IMR-90 (cell line): Measurements from ENCODE around the gene FCER1A. TPM values are rescaled to one million over a fixed set of nuclear protein-coding genes. Genes with fewer than 3 reads are reported as not detected.

Experiments used
- ATAC-seq: fragments of 200-7000 bp; cut with Tn5 transposase; 2 replicates; pipeline ENCODE4 v1.9.1; 2020; ENCODE audit warnings: low read depth, mild to moderate bottlenecking, moderate library complexity
- BruUV-seq: library from RNA; stranded (reverse); fragments of 400-500 nt; replicated peaks from 2 replicates; lab custom pipeline; 2021; lab: Mats Ljungman, UMichigan
- CTCF ChIA-PET: fragments of 300-600 bp; formaldehyde crosslinking; extraction: SDS; loops from one replicate; lab custom pipeline; 2021; ENCODE audit warnings: antibody characterized with exemption; lab: Yijun Ruan, JAX
- POLR2A ChIA-PET: fragments of 300-600 bp; sonication (Branson Sonifier 250); formaldehyde crosslinking; loops from one replicate; lab custom pipeline; 2022; ENCODE audit warnings: antibody characterized with exemption; ENCODE audit not compliant: unreplicated experiment; lab: Charles Lee
- DNase-seq: peaks from one replicate; pipeline ENCODE4 v3.0.0; 2013
- H2AFZ ChIP-seq: replicated peaks from 2 replicates; pipeline ENCODE3; 2013; ENCODE audit warnings: low read length, mild to moderate bottlenecking; ENCODE audit not compliant: poor library complexity
- H2AK5ac ChIP-seq: 2 replicates; pipeline ENCODE4 v1.6.1; 2013; ENCODE audit warnings: low read depth, low read length, inconsistent platforms
- H2AK9ac ChIP-seq: replicated peaks from 2 replicates; pipeline ENCODE3; 2013; ENCODE audit warnings: mild to moderate bottlenecking, low read depth, low read length, moderate library complexity; ENCODE audit not compliant: poor library complexity
- H2BK120ac ChIP-seq: 2 replicates; pipeline ENCODE4 v1.6.1; 2013; ENCODE audit warnings: low read depth, low read length, inconsistent platforms
- H2BK15ac ChIP-seq: 3 replicates; pipeline ENCODE4 v1.6.1; 2013; ENCODE audit warnings: low read depth, low read length, inconsistent platforms
- H2BK20ac ChIP-seq: 2 replicates; pipeline ENCODE4 v1.6.1; 2013; ENCODE audit warnings: low read depth, mild to moderate bottlenecking, inconsistent platforms, low read length, moderate library complexity
- H2BK5ac ChIP-seq: 2 replicates; pipeline ENCODE4 v1.6.1; 2013; ENCODE audit warnings: mild to moderate bottlenecking, low read depth, low read length, inconsistent platforms; ENCODE audit not compliant: poor library complexity, severe bottlenecking
- H3K14ac ChIP-seq: replicated peaks from 2 replicates; pipeline ENCODE4 v1.6.1; 2013; ENCODE audit warnings: low read depth, low read length, inconsistent platforms
- H3K18ac ChIP-seq: 2 replicates; pipeline ENCODE4 v1.6.1; 2013; ENCODE audit warnings: low read depth, low read length, control low read depth
- H3K23ac ChIP-seq: 2 replicates; pipeline ENCODE4 v1.6.1; 2013; ENCODE audit warnings: low read depth, low read length, inconsistent platforms
- H3K27ac ChIP-seq: 2 replicates; pipeline ENCODE4 v1.5.1; 2013; ENCODE audit warnings: mild to moderate bottlenecking, control low read depth, low read length; ENCODE audit not compliant: insufficient read depth
- H3K27me3 ChIP-seq: 2 replicates; pipeline ENCODE4 v1.6.1; 2013; ENCODE audit warnings: low read length; ENCODE audit not compliant: control insufficient read depth, insufficient read depth
- H3K36me3 ChIP-seq: 2 replicates; pipeline ENCODE4 v1.6.1; 2013; ENCODE audit warnings: low read length, mixed read lengths; ENCODE audit not compliant: control insufficient read depth, insufficient read depth
- H3K4ac ChIP-seq: 2 replicates; pipeline ENCODE4 v1.6.1; 2013; ENCODE audit warnings: low read depth, low read length, inconsistent platforms
- H3K4me1 ChIP-seq: 2 replicates; pipeline ENCODE4 v1.6.1; 2013; ENCODE audit warnings: low read length, mixed read lengths; ENCODE audit not compliant: control insufficient read depth, insufficient read depth
- H3K4me2 ChIP-seq: 2 replicates; pipeline ENCODE4 v1.6.1; 2013; ENCODE audit warnings: low read depth, mild to moderate bottlenecking, control low read depth, low read length, moderate library complexity
- H3K4me3 ChIP-seq: 2 replicates; pipeline ENCODE4 v1.5.1; 2013; ENCODE audit warnings: low read depth, mild to moderate bottlenecking, control low read depth, low read length, moderate library complexity; ENCODE audit not compliant: insufficient read depth
- H3K56ac ChIP-seq: 2 replicates; pipeline ENCODE4 v1.6.1; 2013; ENCODE audit warnings: low read length, inconsistent platforms; ENCODE audit not compliant: insufficient read depth; ENCODE audit errors: extremely low read depth
- H3K79me1 ChIP-seq, 2 experiments: 2 replicates each; pipeline ENCODE4 v1.6.1; 2013; ENCODE audit warnings: low read length in 2 of 2, inconsistent platforms in 1 of 2, low read depth in 1 of 2
- H3K9ac ChIP-seq: 2 replicates; pipeline ENCODE4 v1.6.1; 2013; ENCODE audit warnings: low read depth, low read length, control low read depth
- H3K9me1 ChIP-seq: 2 replicates; pipeline ENCODE4 v1.6.1; 2013; ENCODE audit warnings: low read length, inconsistent platforms; ENCODE audit not compliant: insufficient read depth
- H3K9me3 ChIP-seq: 2 replicates; pipeline ENCODE4 v1.6.1; 2013; ENCODE audit warnings: low read length; ENCODE audit not compliant: control insufficient read depth, insufficient read depth
- H4K20me1 ChIP-seq: 2 replicates; pipeline ENCODE4 v1.6.1; 2013; ENCODE audit warnings: low read length, inconsistent platforms; ENCODE audit not compliant: insufficient read depth
- H4K5ac ChIP-seq: 2 replicates; pipeline ENCODE4 v1.6.1; 2013; ENCODE audit warnings: mild to moderate bottlenecking, low read depth, low read length, control low read depth
- H4K8ac ChIP-seq, 2 experiments: 2 replicates each; pipeline ENCODE4 v1.6.1; 2013; ENCODE audit warnings: low read depth in 2 of 2, low read length in 2 of 2, control low read depth in 1 of 2, inconsistent platforms in 1 of 2
- H4K91ac ChIP-seq: 2 replicates; pipeline ENCODE4 v1.6.1; 2013; ENCODE audit warnings: low read depth, low read length, inconsistent platforms; ENCODE audit not compliant: insufficient read depth
- BHLHE40 ChIP-seq: fragments of 150-350 bp; IDR thresholded peaks from 2 replicates; pipeline ENCODE4 v1.6.1; 2016; ENCODE audit warnings: mild to moderate bottlenecking, low read depth, low read length
- CEBPB ChIP-seq: IDR thresholded peaks from 2 replicates; pipeline ENCODE4 v1.6.1; 2012; ENCODE audit warnings: low read depth, low read length, improper control_type of control experiment
- CHD1 ChIP-seq: IDR thresholded peaks from 2 replicates; pipeline ENCODE4 v1.6.1; 2012; ENCODE audit warnings: low read depth, low read length, improper control_type of control experiment
- FOS ChIP-seq: fragments of 150-350 bp; IDR thresholded peaks from 2 replicates; pipeline ENCODE4 v1.6.1; 2016; ENCODE audit warnings: low read depth, low read length
- MAZ ChIP-seq: IDR thresholded peaks from 2 replicates; pipeline ENCODE4 v1.6.1; 2012; ENCODE audit warnings: low read depth, mild to moderate bottlenecking, low read length, improper control_type of control experiment, moderate library complexity, borderline replicate concordance
- MXI1 ChIP-seq: IDR thresholded peaks from 2 replicates; pipeline ENCODE4 v1.6.1; 2012; ENCODE audit warnings: low read depth, mild to moderate bottlenecking, low read length, moderate library complexity, borderline replicate concordance
- NFE2L2 ChIP-seq: fragments of 150-350 bp; IDR thresholded peaks from 2 replicates; pipeline ENCODE4 v1.6.1; 2016; ENCODE audit warnings: low read depth, mild to moderate bottlenecking, low read length
- RAD21 ChIP-seq: IDR thresholded peaks from 2 replicates; pipeline ENCODE4 v1.6.1; 2012; ENCODE audit warnings: low read length, improper control_type of control experiment
- RCOR1 ChIP-seq: IDR thresholded peaks from 2 replicates; pipeline ENCODE4 v1.6.1; 2012; ENCODE audit warnings: mild to moderate bottlenecking, low read length, improper control_type of control experiment; ENCODE audit not compliant: insufficient replicate concordance
- RFX5 ChIP-seq: IDR thresholded peaks from 2 replicates; pipeline ENCODE4 v1.8.0; 2012; ENCODE audit warnings: low read depth, mild to moderate bottlenecking, low read length, moderate library complexity
- SMC3 ChIP-seq: fragments of 150-350 bp; IDR thresholded peaks from 2 replicates; pipeline ENCODE4 v1.6.1; 2016; ENCODE audit warnings: low read depth, mild to moderate bottlenecking, antibody characterized with exemption, low read length, moderate library complexity
- WGBS, 2 experiments: methylation state at CpG; one replicate each; pipeline versions ENCODE4 v1.1.5 to v1.1.7; 2013; ENCODE audit warnings: missing lambda C conversion rate in 2 of 2; ENCODE audit not compliant: insufficient read length in 1 of 2; ENCODE audit errors: extremely low coverage in 2 of 2; 5-methylcytosine and 5-hydroxymethylcytosine counted together
- dilution Hi-C: fragments of 300-500 bp; cut with HindIII; formaldehyde crosslinking; loops from one replicate; pipeline ENCODE4 v1.14.3; 2018; ENCODE audit warnings: low sequenced_read_pairs; ENCODE audit not compliant: unreplicated experiment
- in situ Hi-C: fragments of 300-500 bp; cut with MboI; formaldehyde crosslinking; loops from 3 replicates; pipeline ENCODE4 v1.14.3; 2019; ENCODE audit warnings: low sequenced_read_pairs, inconsistent platforms, mixed read lengths
- intact Hi-C: fragments of 100-400 bp; cut with micrococcal nuclease; formaldehyde crosslinking; loops from 2 replicates; pipeline ENCODE4 v1.10.0; 2022
- polyA plus RNA-seq, 3 experiments: library from polyadenylated mRNA; depleted of rRNA; stranded (reverse); fragments of >200 nt; gene quantifications; 2 replicates each; pipeline ENCODE4 v1.2.3, GENCODE V29; 2012; ENCODE audit warnings: low replicate concordance in 1 of 3
- total RNA-seq: library from RNA; depleted of rRNA; stranded (reverse); fragments of >200 nt; gene quantifications from 2 replicates; pipeline ENCODE4 v1.2.3, GENCODE V29; 2012
- TF ChIP-seq, protein P1 (sequence below): fragments of 150-350 bp; IDR thresholded peaks from 2 replicates; pipeline ENCODE4 v1.6.1; 2017; ENCODE audit warnings: mild to moderate bottlenecking, antibody characterized with exemption, low read length, low read depth
- TF ChIP-seq, protein P2 (sequence below): conservative IDR thresholded peaks from 2 replicates; pipeline ENCODE4 v1.5.1; 2012; ENCODE audit warnings: mild to moderate bottlenecking, low read depth, low read length, improper control_type of control experiment

FCER1A gene
- total and polyA plus RNA-seq, 2 of the 4 experiments (the other 2 are of a cell fraction): not detected

DNA sequence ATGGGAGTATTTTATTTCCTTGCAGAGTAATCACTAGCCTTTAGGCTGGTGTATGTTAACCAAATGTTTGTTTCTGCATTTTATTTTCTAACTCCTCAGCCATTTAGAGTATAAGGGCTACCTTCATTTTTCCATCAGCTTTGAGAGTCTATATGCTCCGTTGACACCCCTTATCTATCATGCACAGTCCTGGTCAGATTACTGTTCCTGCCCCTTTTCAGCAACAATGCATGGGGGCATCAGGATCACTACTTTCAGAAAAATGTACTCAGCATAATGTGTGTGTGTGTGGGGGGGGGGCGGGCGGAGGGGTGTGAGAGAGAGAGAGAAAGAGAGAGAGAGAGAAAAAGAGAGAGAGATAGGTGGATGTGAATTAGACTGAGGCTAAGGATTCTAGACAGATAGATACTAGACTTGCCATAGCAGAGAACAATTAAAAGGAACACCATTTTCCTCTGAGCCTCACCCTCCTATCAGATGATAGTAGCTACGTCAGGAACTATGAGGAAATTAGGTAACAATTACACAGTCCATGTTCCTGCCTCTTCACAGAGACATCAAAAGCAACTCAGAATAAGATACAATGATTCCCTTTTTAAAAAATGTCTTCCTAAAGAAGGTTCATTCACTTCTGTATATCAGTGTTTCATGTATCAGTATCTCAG lies 40.8 kb downstream of the FCER1A start:
- Histone ChIP-seq H3K79me1 (no peaks in the 10 kb centered on the region), H3K9me1 (no peaks in the 10 kb centered on the region), H3K23ac (no peak overlapping the region), H3K27me3 (no peaks in the 10 kb centered on the region), H3K36me3 (no peaks in the 10 kb centered on the region), H3K14ac (no peak overlapping the region), H2BK20ac (no peak overlapping the region), H3K56ac (no peak overlapping the region), H2BK5ac (no peak overlapping the region), H4K20me1 (no peaks in the 10 kb centered on the region), H3K9ac (no peak overlapping the region), H3K4me3 (no peak overlapping the region), H4K91ac (no peak overlapping the region), H4K8ac (no peak overlapping the region), H3K4ac (no peak overlapping the region), H3K18ac (no peak overlapping the region), H3K27ac (no peak overlapping the region), H2AK5ac (no peak overlapping the region), H2BK15ac (no peak overlapping the region), H3K4me1 (no peaks in the 10 kb centered on the region), H2AFZ (no peak overlapping the region), H2BK120ac (no peak overlapping the region), H2AK9ac (no peak overlapping the region), H3K9me3 (no peaks in the 10 kb centered on the region), H3K4me2 (no peak overlapping the region), H4K5ac (no peak overlapping the region)
- WGBS, 2 experiments: no CpG with 5 or more reads among the region's 4 CpGs
- TF ChIP-seq, protein P1, sequence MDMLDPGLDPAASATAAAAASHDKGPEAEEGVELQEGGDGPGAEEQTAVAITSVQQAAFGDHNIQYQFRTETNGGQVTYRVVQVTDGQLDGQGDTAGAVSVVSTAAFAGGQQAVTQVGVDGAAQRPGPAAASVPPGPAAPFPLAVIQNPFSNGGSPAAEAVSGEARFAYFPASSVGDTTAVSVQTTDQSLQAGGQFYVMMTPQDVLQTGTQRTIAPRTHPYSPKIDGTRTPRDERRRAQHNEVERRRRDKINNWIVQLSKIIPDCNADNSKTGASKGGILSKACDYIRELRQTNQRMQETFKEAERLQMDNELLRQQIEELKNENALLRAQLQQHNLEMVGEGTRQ: no peak
- no peak for TF ChIP-seq CHD1
- TF ChIP-seq RFX5: no peak
- no peak for TF ChIP-seq RAD21
- no peak for TF ChIP-seq MXI1
- no peak for TF ChIP-seq RCOR1
- no peak for TF ChIP-seq MAZ
- TF ChIP-seq, protein P2, sequence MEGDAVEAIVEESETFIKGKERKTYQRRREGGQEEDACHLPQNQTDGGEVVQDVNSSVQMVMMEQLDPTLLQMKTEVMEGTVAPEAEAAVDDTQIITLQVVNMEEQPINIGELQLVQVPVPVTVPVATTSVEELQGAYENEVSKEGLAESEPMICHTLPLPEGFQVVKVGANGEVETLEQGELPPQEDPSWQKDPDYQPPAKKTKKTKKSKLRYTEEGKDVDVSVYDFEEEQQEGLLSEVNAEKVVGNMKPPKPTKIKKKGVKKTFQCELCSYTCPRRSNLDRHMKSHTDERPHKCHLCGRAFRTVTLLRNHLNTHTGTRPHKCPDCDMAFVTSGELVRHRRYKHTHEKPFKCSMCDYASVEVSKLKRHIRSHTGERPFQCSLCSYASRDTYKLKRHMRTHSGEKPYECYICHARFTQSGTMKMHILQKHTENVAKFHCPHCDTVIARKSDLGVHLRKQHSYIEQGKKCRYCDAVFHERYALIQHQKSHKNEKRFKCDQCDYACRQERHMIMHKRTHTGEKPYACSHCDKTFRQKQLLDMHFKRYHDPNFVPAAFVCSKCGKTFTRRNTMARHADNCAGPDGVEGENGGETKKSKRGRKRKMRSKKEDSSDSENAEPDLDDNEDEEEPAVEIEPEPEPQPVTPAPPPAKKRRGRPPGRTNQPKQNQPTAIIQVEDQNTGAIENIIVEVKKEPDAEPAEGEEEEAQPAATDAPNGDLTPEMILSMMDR: no peak
- no peak for TF ChIP-seq SMC3
- TF ChIP-seq FOS: no peak
- TF ChIP-seq NFE2L2: no peak
- TF ChIP-seq CEBPB: no peak
- TF ChIP-seq BHLHE40: no peak
- ATAC-seq: no peak
- ChIA-PET POLR2A (no interaction called here), CTCF (interaction anchor here (0.6 kb wide), 1 partner anchor 23 kb away, joined by 4 read pairs; no protein-coding TSS in a partner anchor)
- in situ Hi-C loops: no loop called here
- no TSS peak for BruUV-seq
- intact Hi-C loops: no loop called here
- dilution Hi-C loops: no loop called here
- no peak for DNase-seq
